DOHH2 (cell line): Measurements from ENCODE around the gene FTO.

Experiments
- H3F3A ChIP-seq: fragments of 200-600 bp; sonication (generic), shearing (Covaris generic); 2 replicates; pipeline ENCODE4 v1.6.0; 2016; ENCODE audit warnings: antibody characterized with exemption, mild to moderate bottlenecking; ENCODE audit not compliant: control insufficient read depth, insufficient read depth
- H3K27ac ChIP-seq: fragments of 200-600 bp; sonication (generic); 2 replicates; pipeline ENCODE4 v1.5.1; 2014; ENCODE audit warnings: low read depth, mild to moderate bottlenecking, low read length, moderate library complexity
- H3K27me3 ChIP-seq: fragments of 200-600 bp; sonication (generic); 2 replicates; pipeline ENCODE4 v1.6.1; 2014; ENCODE audit warnings: mild to moderate bottlenecking, low read length, mixed read lengths; ENCODE audit not compliant: control insufficient read depth
- H3K36me3 ChIP-seq: fragments of 200-600 bp; sonication (generic); 2 replicates; pipeline ENCODE4 v1.6.1; 2014; ENCODE audit warnings: mild to moderate bottlenecking, low read length, moderate library complexity, mixed read lengths; ENCODE audit not compliant: control insufficient read depth
- H3K4me1 ChIP-seq: fragments of 200-600 bp; sonication (generic); 2 replicates; pipeline ENCODE4 v1.6.1; 2014; ENCODE audit warnings: mild to moderate bottlenecking, low read length, mixed read lengths; ENCODE audit not compliant: control insufficient read depth
- H3K4me2 ChIP-seq: fragments of 200-600 bp; sonication (generic); 2 replicates; pipeline ENCODE4 v1.6.0; 2014; ENCODE audit warnings: mild to moderate bottlenecking, low read length, moderate library complexity
- H3K4me3 ChIP-seq: fragments of 200-600 bp; sonication (generic); 2 replicates; pipeline ENCODE4 v1.5.1; 2014; ENCODE audit warnings: mild to moderate bottlenecking, low read length, mixed read lengths
- H3K79me2 ChIP-seq: fragments of 200-600 bp; sonication (generic); 2 replicates; pipeline ENCODE4 v1.6.1; 2014; ENCODE audit warnings: mild to moderate bottlenecking, low read length, mixed read lengths; ENCODE audit not compliant: control insufficient read depth
- H3K9me2 ChIP-seq: fragments of 200-600 bp; sonication (generic); replicated peaks from 2 replicates; pipeline ENCODE4 v1.6.1; 2014; ENCODE audit warnings: mild to moderate bottlenecking, low read length, mixed read lengths; ENCODE audit not compliant: control insufficient read depth
- H3K9me3 ChIP-seq: fragments of 200-600 bp; sonication (generic); 2 replicates; pipeline ENCODE4 v1.6.1; 2014; ENCODE audit warnings: antibody characterized with exemption, low read length, mixed read lengths; ENCODE audit not compliant: control insufficient read depth, insufficient read depth
- H4K20me1 ChIP-seq: fragments of 200-600 bp; sonication (generic); 2 replicates; pipeline ENCODE4 v1.6.0; 2014; ENCODE audit warnings: low read depth, mild to moderate bottlenecking, antibody characterized with exemption, low read length, moderate library complexity; ENCODE audit not compliant: control insufficient read depth, insufficient read depth
- EZH2phosphoT487 ChIP-seq: fragments of 200-600 bp; sonication (generic); IDR thresholded peaks from 2 replicates; pipeline ENCODE4 v1.6.1; 2017; ENCODE audit warnings: borderline replicate concordance, mild to moderate bottlenecking, antibody characterized with exemption, low read length, moderate library complexity, mixed read lengths
- TF ChIP-seq, protein P1 (sequence below): fragments of 200-600 bp; sonication (generic); IDR thresholded peaks from one replicate; pipeline ENCODE4 v1.5.1; 2014; ENCODE audit warnings: antibody characterized with exemption, mild to moderate bottlenecking, low read depth, low read length; ENCODE audit not compliant: poor library complexity, severe bottlenecking

FTO gene

DNA sequence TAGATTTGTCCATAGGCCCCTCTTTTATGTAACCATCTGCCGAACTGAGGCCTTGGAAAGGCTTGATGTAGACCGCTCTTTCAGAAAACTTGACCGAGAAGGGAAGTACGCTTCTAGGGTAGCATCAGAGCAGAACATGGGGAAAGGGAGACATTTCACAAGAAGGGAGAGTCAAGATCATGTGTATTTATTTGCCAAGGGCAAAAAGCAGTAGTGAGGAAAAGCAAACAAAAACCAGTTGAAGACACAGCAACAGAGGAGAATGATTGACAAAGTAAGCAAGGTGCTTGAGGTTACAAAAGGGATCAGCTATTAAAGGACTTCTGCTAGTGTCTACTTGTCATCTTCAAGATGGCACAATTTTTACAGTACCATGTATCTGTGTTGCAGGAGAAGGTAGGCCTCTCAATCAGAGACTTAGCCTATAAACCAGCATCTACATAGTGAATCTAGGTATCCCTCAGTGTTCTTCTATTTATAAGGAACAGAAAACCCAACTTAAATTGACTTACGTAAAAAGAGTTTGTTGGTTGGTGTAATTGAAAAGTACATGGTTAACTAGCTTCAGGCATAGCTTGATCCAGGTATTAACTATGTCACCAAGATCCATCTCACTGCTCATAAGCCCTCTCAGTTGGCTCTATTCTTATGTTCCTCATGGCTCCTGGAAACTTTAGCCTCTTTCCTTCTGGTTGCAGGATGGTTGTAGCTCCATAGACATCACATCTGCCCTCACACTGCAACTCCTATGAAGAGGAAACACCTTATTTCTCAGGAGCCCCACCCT is 294.3 kb downstream of the FTO start:
- Histone ChIP-seq H3K27ac (no peak overlapping the region), H3K4me2 (no peak overlapping the region), H3K36me3 (no peaks in the 10 kb centered on the region), H3K79me2 (no peaks in the 10 kb centered on the region), H3K9me2 (no peaks in the 10 kb centered on the region), H3K27me3 (no peaks in the 10 kb centered on the region), H3K9me3 (no peaks in the 10 kb centered on the region), H3K4me3 (no peak overlapping the region), H3K4me1 (no peaks in the 10 kb centered on the region), H4K20me1 (no peaks in the 10 kb centered on the region), H3F3A (no peaks in the 10 kb centered on the region)
- TF ChIP-seq EZH2phosphoT487, result no peak
- TF ChIP-seq, protein P1, sequence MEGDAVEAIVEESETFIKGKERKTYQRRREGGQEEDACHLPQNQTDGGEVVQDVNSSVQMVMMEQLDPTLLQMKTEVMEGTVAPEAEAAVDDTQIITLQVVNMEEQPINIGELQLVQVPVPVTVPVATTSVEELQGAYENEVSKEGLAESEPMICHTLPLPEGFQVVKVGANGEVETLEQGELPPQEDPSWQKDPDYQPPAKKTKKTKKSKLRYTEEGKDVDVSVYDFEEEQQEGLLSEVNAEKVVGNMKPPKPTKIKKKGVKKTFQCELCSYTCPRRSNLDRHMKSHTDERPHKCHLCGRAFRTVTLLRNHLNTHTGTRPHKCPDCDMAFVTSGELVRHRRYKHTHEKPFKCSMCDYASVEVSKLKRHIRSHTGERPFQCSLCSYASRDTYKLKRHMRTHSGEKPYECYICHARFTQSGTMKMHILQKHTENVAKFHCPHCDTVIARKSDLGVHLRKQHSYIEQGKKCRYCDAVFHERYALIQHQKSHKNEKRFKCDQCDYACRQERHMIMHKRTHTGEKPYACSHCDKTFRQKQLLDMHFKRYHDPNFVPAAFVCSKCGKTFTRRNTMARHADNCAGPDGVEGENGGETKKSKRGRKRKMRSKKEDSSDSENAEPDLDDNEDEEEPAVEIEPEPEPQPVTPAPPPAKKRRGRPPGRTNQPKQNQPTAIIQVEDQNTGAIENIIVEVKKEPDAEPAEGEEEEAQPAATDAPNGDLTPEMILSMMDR, result no peak

DNA sequence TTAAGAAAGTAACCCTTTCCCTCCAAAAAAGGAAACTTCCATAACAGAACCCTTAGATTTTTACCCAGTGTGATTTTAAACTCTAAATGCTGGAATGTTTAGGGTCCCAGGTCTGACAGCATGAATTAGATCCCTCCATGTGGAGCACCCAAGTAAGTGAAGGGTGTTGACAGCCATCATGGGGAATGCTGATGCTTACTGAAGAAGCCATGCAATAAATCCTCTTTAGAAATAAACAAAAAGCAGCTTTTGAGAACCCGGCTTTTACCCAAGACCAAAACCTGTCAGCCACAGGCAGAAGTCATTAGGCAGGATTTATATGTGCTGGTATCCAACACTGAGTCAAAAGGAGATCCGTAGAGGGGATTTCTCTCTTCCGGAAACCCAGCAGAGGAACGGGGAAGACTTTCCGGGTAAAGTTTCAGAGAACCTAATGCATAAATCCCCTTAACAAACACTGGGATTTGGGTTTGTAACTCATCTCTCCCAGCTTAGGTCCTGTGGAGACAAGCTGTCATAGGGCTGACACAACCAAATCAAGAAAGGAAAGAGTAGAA is 295.1 kb downstream of the FTO start:
- Histone ChIP-seq H3K4me2 (no peak overlapping the region), H3K4me3 (no peak overlapping the region), H3K4me1 (no peaks in the 10 kb centered on the region), H3K27ac (no peak overlapping the region), H3F3A (no peaks in the 10 kb centered on the region), H3K36me3 (no peaks in the 10 kb centered on the region), H4K20me1 (no peaks in the 10 kb centered on the region), H3K27me3 (no peaks in the 10 kb centered on the region), H3K9me3 (no peaks in the 10 kb centered on the region), H3K79me2 (no peaks in the 10 kb centered on the region), H3K9me2 (no peaks in the 10 kb centered on the region)
- TF ChIP-seq, protein P1, result no peak
- no peak for TF ChIP-seq EZH2phosphoT487

DNA sequence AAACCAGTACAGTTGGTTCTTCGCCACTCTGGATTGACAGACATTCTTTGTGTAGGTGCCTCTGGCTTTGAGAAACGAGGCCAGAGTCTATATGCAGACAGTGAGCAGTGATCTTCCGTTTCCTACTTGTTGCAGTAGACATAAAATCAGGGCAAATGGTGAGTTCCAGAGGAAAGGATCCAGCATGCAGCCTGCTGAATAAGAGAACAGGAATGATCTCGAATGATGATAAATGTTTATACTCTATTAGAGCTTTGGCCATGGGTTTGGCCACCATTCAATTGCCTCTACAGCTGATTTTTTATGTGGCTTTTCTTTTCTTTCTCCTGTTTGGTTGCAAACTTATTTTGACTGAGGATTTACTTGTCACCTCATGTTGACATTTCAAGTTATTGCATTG is 295.9 kb downstream of the FTO start:
- no peaks in the 10 kb centered on the region for H3F3A ChIP-seq
- TF ChIP-seq, protein P1, result no peak
- no peak for TF ChIP-seq EZH2phosphoT487
- H3K27me3 ChIP-seq, result no peaks in the 10 kb centered on the region
- no peak overlapping the region for H3K27ac ChIP-seq
- H3K36me3 ChIP-seq, result no peaks in the 10 kb centered on the region
- no peaks in the 10 kb centered on the region for H3K79me2 ChIP-seq
- no peaks in the 10 kb centered on the region for H3K9me2 ChIP-seq
- H3K9me3 ChIP-seq, result no peaks in the 10 kb centered on the region
- H3K4me3 ChIP-seq, result no peak overlapping the region
- no peak overlapping the region for H3K4me2 ChIP-seq
- no peaks in the 10 kb centered on the region for H4K20me1 ChIP-seq
- no peaks in the 10 kb centered on the region for H3K4me1 ChIP-seq
